Peyer's patch (tissue), 4 donors: ENCODE results near the gene BSPRY. TPM values are rescaled to one million over a fixed set of nuclear protein-coding genes. Genes with fewer than 3 reads are reported as not detected.

Experiments
- DNase-seq, 3 donors: peaks; one replicate each; pipeline ENCODE4 v3.0.0-alpha.2; 2017 to 2019
- H3K27ac ChIP-seq, 4 donors: fragments of 200-600 bp; sonication (generic); one replicate each; pipeline ENCODE4 v1.5.1; 2016 to 2019
- H3K27me3 ChIP-seq, 2 donors: fragments of 200-600 bp; sonication (generic); one replicate each; pipeline ENCODE4 v1.5.1; 2019
- H3K36me3 ChIP-seq, 3 donors: fragments of 200-600 bp; sonication (generic); one replicate each; pipeline ENCODE4 v1.5.1; 2016 to 2019
- H3K4me1 ChIP-seq, 4 donors: fragments of 200-600 bp; sonication (generic); one replicate each; pipeline ENCODE4 v1.5.1; 2016 to 2019
- H3K4me3 ChIP-seq, 4 donors: fragments of 200-600 bp; sonication (generic); 1 replicate in 3 of 4; 2 replicates in 1 of 4; pipeline ENCODE4 v1.5.1; 2016 to 2019; ENCODE audit warnings: mild to moderate bottlenecking in 1 of 4
- H3K9me3 ChIP-seq, 4 donors: fragments of 200-600 bp; sonication (generic); one replicate each; pipeline ENCODE4 v1.5.1; 2016 to 2019; ENCODE audit warnings: mild to moderate bottlenecking in 1 of 4
- CTCF ChIP-seq, 6 experiments: fragments of 450-650 bp in 4 of 6; fragments of 200-600 bp in 2 of 6; sonication (generic) in 1 of 6; IDR thresholded peaks; one replicate each; pipeline ENCODE4 v1.5.1; 2017 to 2019; ENCODE audit warnings: antibody characterized with exemption in 6 of 6, mild to moderate bottlenecking in 3 of 6, moderate library complexity in 1 of 6
- POLR2A ChIP-seq, 2 donors: fragments of 450-650 bp; IDR thresholded peaks; one replicate each; pipeline ENCODE4 v1.5.1; 2017; ENCODE audit warnings: antibody characterized with exemption in 2 of 2, mild to moderate bottlenecking in 2 of 2, moderate library complexity in 2 of 2
- total RNA-seq, 4 donors: library from RNA; depleted of rRNA; stranded (reverse); fragments of >200 nt; gene quantifications; one replicate each; pipeline ENCODE4 v1.1.0, GENCODE V29; 2016

Gene BSPRY
- total RNA-seq, 4 donors from 2014 or later: 11.6 to 20.8 (median 15.8) TPM

DNA sequence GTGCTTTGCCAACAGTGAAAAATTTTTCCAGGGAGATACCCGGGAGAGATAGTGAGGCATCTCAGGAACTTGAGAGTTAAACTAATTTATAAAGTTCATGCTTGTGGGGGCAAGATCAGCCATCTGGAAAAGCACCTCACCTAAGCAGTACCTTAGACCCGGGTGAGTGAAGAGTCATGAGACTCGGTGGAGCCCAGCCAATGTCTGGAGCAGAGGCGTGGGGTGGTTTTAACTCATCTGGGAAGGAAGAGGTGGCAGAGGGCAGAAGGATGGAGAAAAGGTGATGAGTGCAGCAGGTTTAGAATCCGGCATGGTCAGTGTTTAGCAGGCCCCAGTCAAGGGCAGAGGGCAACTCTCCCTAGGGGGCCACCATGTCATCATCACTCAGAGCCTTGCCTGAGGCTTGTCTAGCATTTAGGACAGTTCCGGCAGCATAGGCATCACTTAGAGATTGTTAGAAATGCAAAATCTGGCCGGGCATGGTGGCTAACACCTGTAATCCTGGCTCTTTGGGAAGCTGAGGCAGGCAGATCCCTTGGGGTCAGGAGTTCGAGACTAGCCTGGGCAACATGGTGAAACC, 41.9 kb upstream of the BSPRY start:
- Histone ChIP-seq H3K9me3 (no peaks in the 10 kb centered on the region), H3K27me3 (no peaks in the 10 kb centered on the region), H3K4me1 (no peaks in the 10 kb centered on the region), H3K36me3 (no peaks in the 10 kb centered on the region), H3K4me3 (no peak overlapping the region), H3K27ac (no peak overlapping the region)
- no peak for DNase-seq
- TF ChIP-seq CTCF (IDR thresholded peaks at IDR 0.05) (no peak), POLR2A (IDR thresholded peaks at IDR 0.05) (no peak)

GRCh38 chr9:113309204-113309813, 40.0 kb upstream of the BSPRY start:
- H3K27ac ChIP-seq: no peak overlapping the region
- no peaks in the 10 kb centered on the region for H3K4me1 ChIP-seq
- TF ChIP-seq POLR2A (IDR thresholded peaks at IDR 0.05): no peak
- TF ChIP-seq CTCF (IDR thresholded peaks at IDR 0.05): peak in 4 of 6 experiments; percentile 65 to 88 (median 81)
- DNase-seq: peak in 1 of 3 donors; percentile 73
- H3K36me3 ChIP-seq: no peaks in the 10 kb centered on the region
- H3K27me3 ChIP-seq: no peaks in the 10 kb centered on the region
- H3K4me3 ChIP-seq: no peak overlapping the region
- no peaks in the 10 kb centered on the region for H3K9me3 ChIP-seq

GRCh38 chr9:113310538-113310937, 38.8 kb upstream of the BSPRY start:
- DNase-seq: no peak
- no peaks in the 10 kb centered on the region for H3K9me3 ChIP-seq
- TF ChIP-seq POLR2A (IDR thresholded peaks at IDR 0.05) (no peak), CTCF (IDR thresholded peaks at IDR 0.05) (no peak)
- H3K27me3 ChIP-seq: no peaks in the 10 kb centered on the region
- H3K36me3 ChIP-seq: no peaks in the 10 kb centered on the region
- no peak overlapping the region for H3K27ac ChIP-seq
- H3K4me1 ChIP-seq: no peaks in the 10 kb centered on the region
- no peak overlapping the region for H3K4me3 ChIP-seq

- Histone ChIP-seq H3K9me3 (no peaks in the 10 kb centered on the region), H3K27ac (no peak overlapping the region), H3K36me3 (no peaks in the 10 kb centered on the region), H3K4me1 (no peaks in the 10 kb centered on the region), H3K27me3 (no peaks in the 10 kb centered on the region), H3K4me3 (no peak overlapping the region)
- no peak for DNase-seq
- no peak for TF ChIP-seq CTCF (IDR thresholded peaks at IDR 0.05)
- TF ChIP-seq POLR2A (IDR thresholded peaks at IDR 0.05): no peak
Measured at GRCh38 chr9:113311961-113312360, 37.4 kb upstream of the BSPRY start.

DNA sequence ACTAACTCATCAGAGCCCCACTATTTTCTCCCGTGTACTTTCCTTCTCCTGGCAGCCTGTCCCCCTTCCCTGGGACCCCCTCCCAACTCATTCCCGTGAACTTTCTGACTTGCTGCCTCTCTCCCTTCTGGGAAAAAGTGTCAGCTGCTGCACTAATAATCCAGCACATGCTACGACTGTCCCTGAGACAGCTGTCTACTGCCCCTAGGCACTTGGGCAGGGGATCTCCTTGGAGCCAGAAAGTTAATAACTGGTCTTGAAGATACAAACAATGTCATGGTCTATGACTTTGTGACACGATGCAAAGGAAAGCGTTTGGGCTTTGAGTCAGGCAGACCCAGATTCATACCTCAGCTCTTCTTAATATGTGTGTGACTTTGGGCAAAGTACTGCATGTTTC, 36.1 kb upstream of the BSPRY start:
- TF ChIP-seq CTCF (IDR thresholded peaks at IDR 0.05) (no peak), POLR2A (IDR thresholded peaks at IDR 0.05) (no peak)
- Histone ChIP-seq H3K27me3 (no peaks in the 10 kb centered on the region), H3K9me3 (no peaks in the 10 kb centered on the region), H3K27ac (no peak overlapping the region), H3K4me1 (no peaks in the 10 kb centered on the region), H3K36me3 (no peaks in the 10 kb centered on the region), H3K4me3 (no peak overlapping the region)
- no peak for DNase-seq
